OCI-LY1 (cell line): ENCODE data around the gene HS3ST5.

Experiments used
- CTCF ChIP-seq: fragments of 200-600 bp; sonication (generic), shearing (Covaris generic); IDR thresholded peaks from 2 replicates; pipeline ENCODE4 v1.5.1; 2017; ENCODE audit warnings: mild to moderate bottlenecking, antibody characterized with exemption, low read length, moderate library complexity, mixed read lengths
- EZH2 ChIP-seq: fragments of 200-600 bp; sonication (generic), shearing (Covaris generic); IDR thresholded peaks from 2 replicates; pipeline ENCODE4 v1.8.0; 2017; ENCODE audit warnings: borderline replicate concordance, mixed run types, mild to moderate bottlenecking, antibody characterized with exemption, low read length, moderate library complexity, mixed read lengths

DNA sequence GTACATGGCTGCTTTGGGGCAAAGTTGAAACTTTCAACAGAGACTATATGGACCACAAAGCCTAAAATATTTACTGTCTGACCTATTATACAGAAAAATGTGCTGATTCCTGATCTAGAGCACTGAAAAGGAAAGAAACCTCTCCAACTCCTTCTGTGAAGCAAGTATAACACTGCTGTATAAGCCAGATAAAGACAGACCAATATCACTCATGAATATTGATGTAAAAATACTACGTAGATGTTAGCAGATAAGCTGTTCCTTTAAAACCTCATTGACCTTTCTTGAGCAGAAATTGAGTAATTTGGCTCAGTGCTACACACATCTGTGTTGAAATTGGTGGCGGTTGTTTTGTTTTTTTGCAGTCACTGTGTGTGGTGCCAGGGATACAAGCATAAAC lies 302.0 kb downstream of the HS3ST5 start:
- no peak for TF ChIP-seq CTCF
- no peak for TF ChIP-seq EZH2
